Measurements from ENCODE around the gene RAET1G.

The RAET1G gene

GRCh38 chr6:149905911-149906371 is 17.0 kb downstream of the RAET1G start:
- Histone ChIP-seq H3K9me3 (no peaks in the 10 kb centered on the region), H3K4me1 (peaks cover 6% of the 10 kb centered on the region), H3K4me3 (ENCODE audit: low read depth, low read length) (no peak overlapping the region), H3K36me3 (no peaks in the 10 kb centered on the region), H3K27me3 (no peaks in the 10 kb centered on the region)
- no peak for TF ChIP-seq CTCF (IDR thresholded peaks at IDR 0.05; ENCODE audit: low read depth, low read length)
- peak; percentile 38 for DNase-seq

GRCh38 chr6:149905371-149905910 is 17.5 kb downstream of the RAET1G start:
- Histone ChIP-seq H3K4me1 (peaks cover 6% of the 10 kb centered on the region), H3K36me3 (no peaks in the 10 kb centered on the region), H3K9me3 (no peaks in the 10 kb centered on the region), H3K27me3 (no peaks in the 10 kb centered on the region), H3K4me3 (ENCODE audit: low read depth, low read length) (no peak overlapping the region)
- no peak for DNase-seq
- TF ChIP-seq CTCF (IDR thresholded peaks at IDR 0.05; ENCODE audit: low read depth, low read length), result no peak

- no peaks in the 10 kb centered on the region for H3K9me3 ChIP-seq
- H3K27me3 ChIP-seq, result no peaks in the 10 kb centered on the region
- H3K36me3 ChIP-seq, result no peaks in the 10 kb centered on the region
- no peak overlapping the region for H3K4me3 ChIP-seq (ENCODE audit: low read depth, low read length)
- no peak for DNase-seq
- no peak for TF ChIP-seq CTCF (IDR thresholded peaks at IDR 0.05; ENCODE audit: low read depth, low read length)
- peaks cover 6% of the 10 kb centered on the region for H3K4me1 ChIP-seq
Measured at GRCh38 chr6:149904661-149905370, 18.1 kb downstream of the RAET1G start.

- TF ChIP-seq CTCF (IDR thresholded peaks at IDR 0.05; ENCODE audit: low read depth, low read length), result no peak
- H3K36me3 ChIP-seq, result no peaks in the 10 kb centered on the region
- no peak for DNase-seq
Measured at GRCh38 chr6:149903938-149904611, 18.8 kb downstream of the RAET1G start.

GRCh38 chr6:149901444-149902140 is 21.3 kb downstream of the RAET1G start:
- Histone ChIP-seq H3K4me1 (peaks cover 6% of the 10 kb centered on the region), H3K36me3 (no peaks in the 10 kb centered on the region), H3K4me3 (ENCODE audit: low read depth, low read length) (no peak overlapping the region), H3K27me3 (no peaks in the 10 kb centered on the region), H3K9me3 (no peaks in the 10 kb centered on the region)
- TF ChIP-seq CTCF (IDR thresholded peaks at IDR 0.05; ENCODE audit: low read depth, low read length), result no peak
- no peak for DNase-seq

More at GRCh38 chr6:149903938-149904611, 18.8 kb downstream of the RAET1G start:
- no peak overlapping the region for H3K4me3 ChIP-seq (ENCODE audit: low read depth, low read length)
- no peaks in the 10 kb centered on the region for H3K9me3 ChIP-seq
- peaks cover 6% of the 10 kb centered on the region for H3K4me1 ChIP-seq
- no peaks in the 10 kb centered on the region for H3K27me3 ChIP-seq

Data from BE2C (cell line).